ENCODE measurements around the gene KAT6B.

- no peak for TF ChIP-seq CTCF (IDR thresholded peaks at IDR 0.05)
- no peak for TF ChIP-seq POLR2A (IDR thresholded peaks at IDR 0.05)
These were observed 189.9 kb downstream of the KAT6B start for GRCh38 chr10:75016325-75016724.

Data from prostate gland (tissue), 2 donors.